ENCODE results near the gene CCDC126.

Gene CCDC126

DNA sequence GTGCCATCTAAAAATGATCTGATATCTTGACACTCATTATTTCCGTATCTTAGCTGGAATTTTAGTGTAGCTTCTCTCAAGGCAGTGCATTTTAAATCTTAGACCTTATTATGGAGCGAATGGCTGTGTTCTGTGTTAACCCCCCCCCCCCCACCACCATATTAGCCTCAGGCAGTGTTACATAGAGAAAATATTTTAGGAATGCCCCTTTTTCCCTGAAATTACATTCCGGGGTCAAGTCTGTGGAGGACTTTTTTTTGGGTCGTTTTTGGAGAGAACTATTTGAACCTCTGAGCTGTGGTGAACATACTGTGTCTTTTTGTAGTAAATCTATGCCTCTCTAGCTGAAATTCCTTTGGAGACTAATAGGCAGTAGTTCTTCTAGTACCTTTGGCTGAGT is 3.1 kb downstream of the CCDC126 start:
- TF ChIP-seq, protein P1, sequence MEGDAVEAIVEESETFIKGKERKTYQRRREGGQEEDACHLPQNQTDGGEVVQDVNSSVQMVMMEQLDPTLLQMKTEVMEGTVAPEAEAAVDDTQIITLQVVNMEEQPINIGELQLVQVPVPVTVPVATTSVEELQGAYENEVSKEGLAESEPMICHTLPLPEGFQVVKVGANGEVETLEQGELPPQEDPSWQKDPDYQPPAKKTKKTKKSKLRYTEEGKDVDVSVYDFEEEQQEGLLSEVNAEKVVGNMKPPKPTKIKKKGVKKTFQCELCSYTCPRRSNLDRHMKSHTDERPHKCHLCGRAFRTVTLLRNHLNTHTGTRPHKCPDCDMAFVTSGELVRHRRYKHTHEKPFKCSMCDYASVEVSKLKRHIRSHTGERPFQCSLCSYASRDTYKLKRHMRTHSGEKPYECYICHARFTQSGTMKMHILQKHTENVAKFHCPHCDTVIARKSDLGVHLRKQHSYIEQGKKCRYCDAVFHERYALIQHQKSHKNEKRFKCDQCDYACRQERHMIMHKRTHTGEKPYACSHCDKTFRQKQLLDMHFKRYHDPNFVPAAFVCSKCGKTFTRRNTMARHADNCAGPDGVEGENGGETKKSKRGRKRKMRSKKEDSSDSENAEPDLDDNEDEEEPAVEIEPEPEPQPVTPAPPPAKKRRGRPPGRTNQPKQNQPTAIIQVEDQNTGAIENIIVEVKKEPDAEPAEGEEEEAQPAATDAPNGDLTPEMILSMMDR (IDR thresholded peaks at IDR 0.05; ENCODE audit: unreplicated experiment in 3 of 3), result no peak
- Mint-ChIP-seq H3K4me1 (peaks cover 31% of the 10 kb centered on the region), H3K36me3 (ENCODE audit: low read depth) (peaks cover 5% of the 10 kb centered on the region), H3K27me3 (ENCODE audit: low read depth) (no peaks in the 10 kb centered on the region), H3K9me3 (peaks cover 5% of the 10 kb centered on the region), H3K4me3 (peak overlapping the region; percentile 61 to 74 (median 71)), H3K27ac (peak overlapping the region; percentile 10 to 19 (median 17))

DNA sequence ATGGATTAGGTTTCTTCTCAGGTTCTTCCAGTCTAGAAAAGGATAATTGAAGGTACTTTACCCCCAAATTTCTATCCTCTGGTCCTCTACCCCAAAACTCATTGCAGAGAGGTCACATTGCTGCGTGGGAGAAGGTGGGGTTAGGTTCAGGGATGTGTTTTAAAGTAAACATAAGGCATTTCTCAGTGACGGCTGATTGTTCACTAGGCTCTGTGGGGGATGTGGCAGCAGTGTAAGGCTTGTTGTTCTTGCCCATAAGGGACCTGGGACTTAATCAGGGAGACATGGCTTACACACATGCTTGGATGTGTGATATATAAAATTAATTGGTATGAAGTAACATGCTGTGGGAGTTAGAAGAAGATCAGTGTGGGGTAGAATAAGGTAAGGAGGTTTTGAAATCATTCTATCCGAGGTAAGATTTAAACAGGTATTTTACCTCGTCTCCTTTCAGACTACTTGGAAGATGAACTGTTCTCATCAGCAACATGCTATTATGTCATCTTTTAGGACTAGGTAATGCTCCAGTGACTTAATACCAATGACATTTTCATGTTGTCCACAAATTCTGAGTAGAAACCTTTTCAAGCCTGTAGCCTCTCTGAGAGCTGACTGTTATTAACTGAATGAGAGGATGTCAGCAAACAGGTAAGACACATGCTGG is 6.6 kb downstream of the CCDC126 start:
- Mint-ChIP-seq H3K4me1 (peaks cover 23% of the 10 kb centered on the region), H3K27me3 (ENCODE audit: low read depth) (no peaks in the 10 kb centered on the region), H3K9me3 (peaks cover 2% of the 10 kb centered on the region), H3K36me3 (ENCODE audit: low read depth) (peaks cover 24% of the 10 kb centered on the region), H3K4me3 (no peak overlapping the region), H3K27ac (peak overlapping the region in 1 of 3 experiments; percentile 24)
- TF ChIP-seq, protein P1 (IDR thresholded peaks at IDR 0.05; ENCODE audit: unreplicated experiment in 3 of 3), result no peak

DNA sequence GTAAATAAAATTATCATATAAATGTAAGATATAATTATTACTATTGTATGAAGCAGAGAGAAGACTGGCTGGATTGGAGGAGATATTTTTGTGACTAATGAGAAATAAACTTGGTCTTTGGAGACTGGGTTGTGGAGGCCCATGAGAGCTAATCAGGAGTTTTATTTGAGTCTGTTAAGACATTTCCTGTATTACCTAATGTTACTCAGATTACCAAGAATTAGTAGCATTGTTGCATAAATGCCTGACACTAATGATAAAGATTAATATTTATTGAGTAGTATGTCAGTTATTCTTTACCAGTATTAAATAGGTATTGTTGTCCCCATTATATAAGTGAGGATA is 7.1 kb downstream of the CCDC126 start:
- peaks cover 2% of the 10 kb centered on the region for H3K9me3 Mint-ChIP-seq
- no peak overlapping the region for H3K27ac Mint-ChIP-seq
- peaks cover 18% of the 10 kb centered on the region for H3K4me1 Mint-ChIP-seq
- no peak overlapping the region for H3K4me3 Mint-ChIP-seq
- H3K27me3 Mint-ChIP-seq (ENCODE audit: low read depth), result no peaks in the 10 kb centered on the region
- H3K36me3 Mint-ChIP-seq (ENCODE audit: low read depth), result peaks cover 25% of the 10 kb centered on the region
- TF ChIP-seq, protein P1 (IDR thresholded peaks at IDR 0.05; ENCODE audit: unreplicated experiment in 3 of 3), result no peak

DNA sequence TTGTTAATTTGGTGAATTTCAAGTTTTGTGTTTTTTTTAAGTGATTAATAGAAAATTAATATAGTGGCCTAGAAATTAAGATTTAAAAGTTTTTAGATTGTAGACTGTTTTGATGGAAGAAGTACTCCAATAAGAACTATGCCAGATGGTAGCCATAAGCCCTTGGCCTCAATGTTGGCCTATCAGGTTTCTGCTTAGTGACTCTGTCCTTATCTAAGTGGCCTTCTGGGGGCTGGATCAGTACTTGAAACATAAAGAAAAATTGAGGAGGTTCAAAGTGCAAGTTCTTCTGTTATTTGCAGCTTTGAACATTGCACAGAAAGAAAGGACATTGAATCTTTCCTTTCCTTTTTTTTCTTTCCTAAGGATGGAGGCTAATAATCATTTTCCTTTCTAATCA is 9.9 kb downstream of the CCDC126 start:
- TF ChIP-seq, protein P1 (IDR thresholded peaks at IDR 0.05; ENCODE audit: unreplicated experiment in 3 of 3), result no peak
- peaks cover 7% of the 10 kb centered on the region for H3K4me1 Mint-ChIP-seq
- peaks cover 4% of the 10 kb centered on the region for H3K9me3 Mint-ChIP-seq
- H3K36me3 Mint-ChIP-seq (ENCODE audit: low read depth), result peaks cover 40% of the 10 kb centered on the region
- no peak overlapping the region for H3K4me3 Mint-ChIP-seq
- no peak overlapping the region for H3K27ac Mint-ChIP-seq
- no peaks in the 10 kb centered on the region for H3K27me3 Mint-ChIP-seq (ENCODE audit: low read depth)

DNA sequence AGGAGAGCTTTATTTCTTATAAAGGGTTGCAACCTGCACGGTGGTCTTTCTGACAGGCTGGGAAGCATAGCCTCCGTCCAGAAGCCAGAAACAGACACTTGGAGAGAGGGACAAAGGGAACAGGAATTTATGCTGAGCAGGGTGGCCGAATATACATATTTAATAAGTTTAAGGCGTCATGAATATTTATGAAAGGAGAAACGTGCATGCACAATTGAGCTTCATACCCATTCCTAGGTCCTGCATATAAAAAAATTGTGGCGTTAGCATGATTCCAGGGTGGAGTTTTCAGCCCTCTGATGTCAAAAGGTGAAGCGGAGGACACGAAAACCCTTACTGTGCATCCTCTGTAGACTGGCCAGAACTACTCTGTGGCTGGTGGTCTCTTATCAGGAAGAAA is 10.7 kb downstream of the CCDC126 start:
- Mint-ChIP-seq H3K4me1 (no peaks in the 10 kb centered on the region), H3K4me3 (no peak overlapping the region), H3K9me3 (peaks cover 4% of the 10 kb centered on the region), H3K36me3 (ENCODE audit: low read depth) (peaks cover 46% of the 10 kb centered on the region), H3K27me3 (ENCODE audit: low read depth) (no peaks in the 10 kb centered on the region), H3K27ac (no peak overlapping the region)
- TF ChIP-seq, protein P1 (IDR thresholded peaks at IDR 0.05; ENCODE audit: unreplicated experiment in 3 of 3), result no peak

DNA sequence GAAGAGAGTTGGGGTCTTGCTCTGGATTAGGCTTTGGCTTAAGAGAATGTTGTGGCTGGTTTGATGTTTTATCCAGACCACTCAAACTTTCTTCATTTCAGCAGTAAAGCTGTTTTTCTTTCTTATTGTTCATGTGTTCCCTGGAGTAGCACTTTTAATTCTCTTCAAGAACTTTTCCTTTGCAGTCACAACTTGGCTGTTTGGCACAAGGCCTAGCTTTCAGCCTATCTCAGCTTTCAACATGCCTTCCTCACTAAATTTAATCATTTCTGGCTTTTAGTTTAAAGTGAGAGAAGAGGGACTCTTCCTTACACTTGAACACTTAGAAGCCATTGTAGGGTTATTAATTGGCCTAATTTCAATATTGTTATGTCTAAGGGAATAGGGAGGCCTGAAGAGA is 18.1 kb downstream of the CCDC126 start:
- H3K9me3 Mint-ChIP-seq, result peaks cover 39% of the 10 kb centered on the region
- H3K27me3 Mint-ChIP-seq (ENCODE audit: low read depth), result no peaks in the 10 kb centered on the region
- TF ChIP-seq, protein P1 (IDR thresholded peaks at IDR 0.05; ENCODE audit: unreplicated experiment in 3 of 3), result no peak
- H3K4me1 Mint-ChIP-seq, result no peaks in the 10 kb centered on the region
- peaks cover 88% of the 10 kb centered on the region for H3K36me3 Mint-ChIP-seq (ENCODE audit: low read depth)
- H3K27ac Mint-ChIP-seq, result no peak overlapping the region
- no peak overlapping the region for H3K4me3 Mint-ChIP-seq

Measured in nephron (organoid).